HEK293 (cell line): ENCODE data around the gene ELMO1.

Experiments used
- CTCF ChIA-PET: fragments of 350-600 bp; formaldehyde crosslinking; extraction: SDS; loops from one replicate; lab custom pipeline; 2021; ENCODE audit warnings: antibody characterized with exemption; lab: Yijun Ruan, JAX
- POLR2A ChIA-PET: fragments of 300-600 bp; formaldehyde crosslinking; extraction: SDS; loops from one replicate; lab custom pipeline; 2020; ENCODE audit warnings: antibody characterized with exemption, inconsistent platforms; lab: Yijun Ruan, JAX
- H3K27ac ChIP-seq: fragments of 200-500 bp; sonication (Bioruptor generic); 2 replicates; pipeline ENCODE4 v1.5.1; 2014; ENCODE audit warnings: low read depth, low read length, control low read depth, inconsistent platforms; ENCODE audit errors: extremely low read depth
- H3K36me3 ChIP-seq, 2 experiments: fragments of 200-500 bp in 1 of 2; sonication (Bioruptor generic) in 1 of 2; 1 replicate in 1 of 2; 2 replicates in 1 of 2; pipeline ENCODE4 v1.5.1; 2014 to 2017; ENCODE audit warnings: inconsistent platforms in 2 of 2, low read length in 2 of 2; ENCODE audit not compliant: control insufficient read depth in 2 of 2, insufficient read depth in 1 of 2
- H3K4me1 ChIP-seq: fragments of 200-500 bp; sonication (Bioruptor generic); 2 replicates; pipeline ENCODE4 v1.5.1; 2014; ENCODE audit warnings: mild to moderate bottlenecking, low read length, inconsistent platforms; ENCODE audit not compliant: control insufficient read depth, insufficient read depth
- H3K4me3 ChIP-seq: 2 replicates; pipeline ENCODE4 v1.5.1; 2011; ENCODE audit warnings: low read depth, mild to moderate bottlenecking, control low read depth, low read length, moderate library complexity
- H3K9me3 ChIP-seq: fragments of 200-500 bp; sonication (Bioruptor generic); 2 replicates; pipeline ENCODE4 v1.5.1; 2014; ENCODE audit warnings: low read depth, low read length, inconsistent platforms; ENCODE audit not compliant: control insufficient read depth, insufficient read depth
- KLF16 ChIP-seq: fragments of 450-650 bp; formaldehyde crosslinking; IDR thresholded peaks from 2 replicates; pipeline ENCODE4 v1.5.1; 2017; ENCODE audit warnings: missing biosample characterization, missing genetic modification characterization
- OVOL3 ChIP-seq: fragments of 450-650 bp; formaldehyde crosslinking; IDR thresholded peaks from 2 replicates; pipeline ENCODE4 v1.5.1; 2016; ENCODE audit warnings: missing biosample characterization, missing genetic modification characterization
- SALL2 ChIP-seq: fragments of 450-650 bp; formaldehyde crosslinking; IDR thresholded peaks from 2 replicates; pipeline ENCODE4 v1.5.0; 2017; ENCODE audit warnings: missing biosample characterization, mild to moderate bottlenecking, missing genetic modification characterization, borderline replicate concordance
- ZBTB17 ChIP-seq: fragments of 450-650 bp; formaldehyde crosslinking; IDR thresholded peaks from 2 replicates; pipeline ENCODE4 v1.5.1; 2016; ENCODE audit warnings: missing biosample characterization, missing genetic modification characterization
- ZBTB20 ChIP-seq: fragments of 450-650 bp; formaldehyde crosslinking; IDR thresholded peaks from 2 replicates; pipeline ENCODE4 v1.5.1; 2016; ENCODE audit warnings: missing biosample characterization, missing genetic modification characterization
- ZFHX2 ChIP-seq: fragments of 450-650 bp; formaldehyde crosslinking; conservative IDR thresholded peaks from 2 replicates; pipeline ENCODE4 v1.5.1; 2016; ENCODE audit warnings: missing biosample characterization, missing genetic modification characterization
- ZNF202 ChIP-seq: fragments of 450-650 bp; formaldehyde crosslinking; IDR thresholded peaks from 2 replicates; pipeline ENCODE4 v1.5.1; 2016; ENCODE audit warnings: missing biosample characterization, missing genetic modification characterization, borderline replicate concordance
- ZNF211 ChIP-seq: fragments of 450-650 bp; formaldehyde crosslinking; IDR thresholded peaks from 2 replicates; pipeline ENCODE4 v1.5.1; 2016; ENCODE audit warnings: low read depth, missing biosample characterization, missing genetic modification characterization
- ZNF37A ChIP-seq: fragments of 450-650 bp; IDR thresholded peaks from 2 replicates; pipeline ENCODE4 v1.5.1; 2018; ENCODE audit warnings: missing biosample characterization, missing genetic modification characterization
- ZNF530 ChIP-seq: fragments of 450-650 bp; formaldehyde crosslinking; IDR thresholded peaks from 2 replicates; pipeline ENCODE4 v1.5.1; 2016; ENCODE audit warnings: low read depth, missing biosample characterization, missing genetic modification characterization
- ZNF548 ChIP-seq: fragments of 450-650 bp; formaldehyde crosslinking; IDR thresholded peaks from 2 replicates; pipeline ENCODE4 v1.5.1; 2016; ENCODE audit warnings: missing biosample characterization, missing genetic modification characterization
- ZNF596 ChIP-seq: fragments of 450-650 bp; IDR thresholded peaks from 2 replicates; pipeline ENCODE4 v1.5.0; 2018; ENCODE audit warnings: missing biosample characterization, mild to moderate bottlenecking, missing genetic modification characterization, moderate library complexity
- ZNF747 ChIP-seq: fragments of 450-650 bp; formaldehyde crosslinking; IDR thresholded peaks from 2 replicates; pipeline ENCODE4 v1.5.1; 2016; ENCODE audit warnings: missing biosample characterization, missing genetic modification characterization
- ZSCAN16 ChIP-seq: fragments of 450-650 bp; formaldehyde crosslinking; IDR thresholded peaks from 2 replicates; pipeline ENCODE4 v1.5.1; 2016; ENCODE audit warnings: missing biosample characterization, missing genetic modification characterization
- ZSCAN30 ChIP-seq: fragments of 450-650 bp; IDR thresholded peaks from 2 replicates; pipeline ENCODE4 v1.5.1; 2018; ENCODE audit warnings: missing biosample characterization, mild to moderate bottlenecking, missing genetic modification characterization, moderate library complexity
- TF ChIP-seq, protein P1 (sequence below): fragments of 450-650 bp; formaldehyde crosslinking; IDR thresholded peaks from 2 replicates; pipeline ENCODE4 v1.5.1; 2016; ENCODE audit warnings: missing biosample characterization, missing genetic modification characterization
- TF ChIP-seq, protein P2 (sequence below): fragments of 450-650 bp; formaldehyde crosslinking; IDR thresholded peaks from 2 replicates; pipeline ENCODE4 v1.5.1; 2017; ENCODE audit warnings: missing biosample characterization, missing genetic modification characterization
- TF ChIP-seq, protein P3 (sequence below): fragments of 450-650 bp; formaldehyde crosslinking; IDR thresholded peaks from 2 replicates; pipeline ENCODE4 v1.5.1; 2016; ENCODE audit warnings: missing biosample characterization, missing genetic modification characterization

Gene ELMO1

DNA sequence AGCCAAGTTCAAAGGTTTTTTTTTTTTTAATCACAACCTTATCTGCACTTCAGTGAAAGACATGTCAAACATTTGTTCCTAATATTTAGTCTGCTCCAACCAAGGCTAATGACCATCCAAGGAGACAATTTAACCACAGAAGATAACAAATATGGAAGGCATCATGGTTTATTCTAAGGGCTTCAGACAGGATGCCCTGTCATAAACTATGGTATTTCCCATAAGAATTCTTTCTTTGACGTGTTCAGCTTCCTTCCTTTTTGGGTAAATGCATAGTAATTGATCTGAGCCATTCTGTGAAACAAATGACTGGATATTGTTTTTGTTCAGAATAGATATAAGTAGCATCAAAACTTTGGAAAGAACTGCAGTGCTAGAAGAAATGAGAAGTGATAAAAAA lies 397.9 kb downstream of the ELMO1 start:
- CTCF ChIA-PET: no interaction called here
- H3K4me1 ChIP-seq: no peaks in the 10 kb centered on the region
- no peak overlapping the region for H3K27ac ChIP-seq
- POLR2A ChIA-PET: no interaction called here
- TF ChIP-seq SALL2 (tag by site-specific recombination) (no peak), ZNF747 (tag by site-specific recombination) (no peak), ZNF596 (no peak), ZNF202 (tag by site-specific recombination) (no peak), ZBTB17 (no peak), ZNF37A (tag by site-specific recombination) (no peak), ZNF530 (no peak), ZSCAN16 (no peak), OVOL3 (tag by site-specific recombination) (no peak), ZFHX2 (tag by site-specific recombination) (no peak), ZBTB20 (tag by site-specific recombination) (no peak), ZNF211 (no peak), KLF16 (no peak)
- TF ChIP-seq, protein P1, sequence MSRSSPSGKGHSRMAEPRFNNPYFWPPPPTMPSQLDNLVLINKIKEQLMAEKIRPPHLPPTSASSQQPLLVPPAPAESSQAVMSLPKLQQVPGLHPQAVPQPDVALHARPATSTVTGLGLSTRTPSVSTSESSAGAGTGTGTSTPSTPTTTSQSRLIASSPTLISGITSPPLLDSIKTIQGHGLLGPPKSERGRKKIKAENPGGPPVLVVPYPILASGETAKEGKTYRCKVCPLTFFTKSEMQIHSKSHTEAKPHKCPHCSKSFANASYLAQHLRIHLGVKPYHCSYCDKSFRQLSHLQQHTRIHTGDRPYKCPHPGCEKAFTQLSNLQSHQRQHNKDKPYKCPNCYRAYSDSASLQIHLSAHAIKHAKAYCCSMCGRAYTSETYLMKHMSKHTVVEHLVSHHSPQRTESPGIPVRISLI: no peak
- TF ChIP-seq, protein P2, sequence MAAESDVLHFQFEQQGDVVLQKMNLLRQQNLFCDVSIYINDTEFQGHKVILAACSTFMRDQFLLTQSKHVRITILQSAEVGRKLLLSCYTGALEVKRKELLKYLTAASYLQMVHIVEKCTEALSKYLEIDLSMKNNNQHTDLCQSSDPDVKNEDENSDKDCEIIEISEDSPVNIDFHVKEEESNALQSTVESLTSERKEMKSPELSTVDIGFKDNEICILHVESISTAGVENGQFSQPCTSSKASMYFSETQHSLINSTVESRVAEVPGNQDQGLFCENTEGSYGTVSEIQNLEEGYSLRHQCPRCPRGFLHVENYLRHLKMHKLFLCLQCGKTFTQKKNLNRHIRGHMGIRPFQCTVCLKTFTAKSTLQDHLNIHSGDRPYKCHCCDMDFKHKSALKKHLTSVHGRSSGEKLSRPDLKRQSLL (tag by site-specific recombination): no peak
- TF ChIP-seq, protein P3, sequence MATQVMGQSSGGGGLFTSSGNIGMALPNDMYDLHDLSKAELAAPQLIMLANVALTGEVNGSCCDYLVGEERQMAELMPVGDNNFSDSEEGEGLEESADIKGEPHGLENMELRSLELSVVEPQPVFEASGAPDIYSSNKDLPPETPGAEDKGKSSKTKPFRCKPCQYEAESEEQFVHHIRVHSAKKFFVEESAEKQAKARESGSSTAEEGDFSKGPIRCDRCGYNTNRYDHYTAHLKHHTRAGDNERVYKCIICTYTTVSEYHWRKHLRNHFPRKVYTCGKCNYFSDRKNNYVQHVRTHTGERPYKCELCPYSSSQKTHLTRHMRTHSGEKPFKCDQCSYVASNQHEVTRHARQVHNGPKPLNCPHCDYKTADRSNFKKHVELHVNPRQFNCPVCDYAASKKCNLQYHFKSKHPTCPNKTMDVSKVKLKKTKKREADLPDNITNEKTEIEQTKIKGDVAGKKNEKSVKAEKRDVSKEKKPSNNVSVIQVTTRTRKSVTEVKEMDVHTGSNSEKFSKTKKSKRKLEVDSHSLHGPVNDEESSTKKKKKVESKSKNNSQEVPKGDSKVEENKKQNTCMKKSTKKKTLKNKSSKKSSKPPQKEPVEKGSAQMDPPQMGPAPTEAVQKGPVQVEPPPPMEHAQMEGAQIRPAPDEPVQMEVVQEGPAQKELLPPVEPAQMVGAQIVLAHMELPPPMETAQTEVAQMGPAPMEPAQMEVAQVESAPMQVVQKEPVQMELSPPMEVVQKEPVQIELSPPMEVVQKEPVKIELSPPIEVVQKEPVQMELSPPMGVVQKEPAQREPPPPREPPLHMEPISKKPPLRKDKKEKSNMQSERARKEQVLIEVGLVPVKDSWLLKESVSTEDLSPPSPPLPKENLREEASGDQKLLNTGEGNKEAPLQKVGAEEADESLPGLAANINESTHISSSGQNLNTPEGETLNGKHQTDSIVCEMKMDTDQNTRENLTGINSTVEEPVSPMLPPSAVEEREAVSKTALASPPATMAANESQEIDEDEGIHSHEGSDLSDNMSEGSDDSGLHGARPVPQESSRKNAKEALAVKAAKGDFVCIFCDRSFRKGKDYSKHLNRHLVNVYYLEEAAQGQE (tag by site-specific recombination): no peak
- TF ChIP-seq, all 188 proteins: peak for 0
- H3K4me3 ChIP-seq: no peak overlapping the region
- H3K9me3 ChIP-seq: no peaks in the 10 kb centered on the region
- no peaks in the 10 kb centered on the region for H3K36me3 ChIP-seq

DNA sequence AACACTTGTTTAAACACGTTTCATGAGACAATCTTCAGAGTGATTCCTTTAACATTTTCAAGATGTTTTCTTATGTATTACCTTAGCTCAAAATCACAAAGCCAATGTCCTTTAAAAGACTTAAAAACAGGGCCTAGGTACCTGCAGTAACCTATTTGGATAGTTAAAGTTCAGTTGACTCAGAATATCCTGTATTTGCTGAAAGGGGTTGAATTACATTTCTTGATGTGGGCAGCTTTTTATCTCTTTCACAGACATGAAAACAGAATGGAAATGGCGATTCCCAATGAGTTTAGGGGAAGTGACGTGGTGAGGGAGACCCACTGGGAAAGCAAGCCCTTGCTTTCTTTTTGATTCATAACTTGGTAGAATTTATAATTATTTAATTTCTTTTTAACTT lies 400.0 kb downstream of the ELMO1 start:
- no peaks in the 10 kb centered on the region for H3K36me3 ChIP-seq
- no peak overlapping the region for H3K27ac ChIP-seq
- H3K4me3 ChIP-seq: no peak overlapping the region
- H3K4me1 ChIP-seq: no peaks in the 10 kb centered on the region
- no peaks in the 10 kb centered on the region for H3K9me3 ChIP-seq
- POLR2A ChIA-PET: no interaction called here
- TF ChIP-seq ZNF548 (tag by site-specific recombination): no peak
- CTCF ChIA-PET: interaction anchor here (0.6 kb wide), 1 partner anchor 504 kb away, joined by 5 read pairs; no protein-coding TSS in a partner anchor

DNA sequence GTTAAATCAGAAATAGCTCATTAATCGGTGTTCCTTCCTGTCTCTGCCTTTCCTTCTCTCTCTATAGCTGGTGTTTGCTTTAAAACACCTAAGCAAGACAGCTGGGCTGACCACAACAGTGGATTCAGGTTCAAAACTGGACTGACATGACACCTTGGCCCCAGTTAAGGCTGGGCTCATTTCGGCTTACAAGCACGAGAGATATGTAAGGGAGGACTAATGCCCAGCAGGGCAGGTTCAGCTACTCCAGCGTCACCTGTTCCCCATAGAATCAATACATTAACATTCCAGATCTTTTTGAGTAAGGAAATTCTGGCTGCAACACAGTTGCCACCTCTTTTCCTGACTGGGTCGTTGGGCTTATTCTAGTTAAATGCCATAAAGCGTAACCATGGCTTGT lies 401.4 kb downstream of the ELMO1 start:
- CTCF ChIA-PET: no interaction called here
- H3K4me3 ChIP-seq: no peak overlapping the region
- H3K27ac ChIP-seq: no peak overlapping the region
- H3K36me3 ChIP-seq: no peaks in the 10 kb centered on the region
- no peaks in the 10 kb centered on the region for H3K9me3 ChIP-seq
- H3K4me1 ChIP-seq: no peaks in the 10 kb centered on the region
- no peak for TF ChIP-seq ZSCAN30 (tag by site-specific recombination)
- TF ChIP-seq, all 188 proteins: peak for 0
- POLR2A ChIA-PET: no interaction called here
